ENCODE data around the gene MROH8.
"Not testable (repeated sequence)": the region's sequence is repeated elsewhere in the genome, so short reads cannot be mapped to it uniquely, and the experiment has no call there.

Gene MROH8

DNA sequence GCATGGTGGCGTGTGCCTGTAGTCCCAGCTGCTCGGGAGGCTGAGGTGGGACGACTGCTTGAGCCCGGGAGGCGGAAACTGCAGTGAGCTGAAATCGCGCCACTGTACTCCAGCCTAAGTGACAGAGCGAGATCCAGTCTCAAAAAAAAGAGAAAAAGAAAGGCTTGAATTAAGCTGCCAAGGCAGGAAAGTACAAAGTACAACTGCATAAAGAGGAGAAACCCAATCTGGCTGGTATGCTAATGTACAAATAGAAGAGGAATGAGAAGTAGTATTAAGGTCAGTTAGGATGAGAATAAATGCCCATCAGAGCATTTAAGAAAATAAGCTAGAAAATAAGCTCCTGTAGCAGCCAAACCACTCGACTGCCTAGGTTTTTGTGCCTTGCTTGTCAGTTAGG lies 23.4 kb downstream of the MROH8 start:
- DNase-seq (ENCODE audit: low read depth in 1 of 2, low spot score in 1 of 2), result no peak

DNA sequence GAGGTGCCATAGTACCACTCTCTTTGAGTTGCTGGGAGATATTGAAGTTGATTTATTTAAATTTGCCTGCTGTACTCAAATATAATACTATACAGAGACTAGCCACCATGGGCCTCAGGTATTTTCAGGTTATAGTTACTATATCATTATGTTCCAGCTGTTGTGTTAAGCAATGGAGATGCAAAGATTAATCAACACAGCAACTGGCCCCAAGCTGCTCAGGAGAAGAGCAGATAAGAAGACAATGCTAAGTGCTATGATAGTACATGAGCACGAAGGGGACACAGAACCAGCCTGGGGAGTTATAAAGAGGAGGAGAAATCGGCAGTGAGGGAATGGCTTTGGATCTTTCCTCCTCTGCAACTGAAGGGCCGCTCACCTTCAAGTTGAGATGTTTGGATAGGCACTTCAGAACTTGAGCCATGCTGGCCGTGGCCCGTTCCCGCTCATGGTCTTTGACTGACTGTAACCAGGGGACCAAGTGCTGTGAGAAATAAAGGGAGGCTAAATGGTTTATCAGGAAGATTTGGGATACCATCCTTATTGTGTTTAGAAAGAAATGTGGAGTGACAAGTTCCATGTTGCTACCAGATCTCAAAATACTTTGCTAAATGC lies 24.6 kb downstream of the MROH8 start:
- DNase-seq (ENCODE audit: low read depth in 1 of 2, low spot score in 1 of 2), result no peak

DNA sequence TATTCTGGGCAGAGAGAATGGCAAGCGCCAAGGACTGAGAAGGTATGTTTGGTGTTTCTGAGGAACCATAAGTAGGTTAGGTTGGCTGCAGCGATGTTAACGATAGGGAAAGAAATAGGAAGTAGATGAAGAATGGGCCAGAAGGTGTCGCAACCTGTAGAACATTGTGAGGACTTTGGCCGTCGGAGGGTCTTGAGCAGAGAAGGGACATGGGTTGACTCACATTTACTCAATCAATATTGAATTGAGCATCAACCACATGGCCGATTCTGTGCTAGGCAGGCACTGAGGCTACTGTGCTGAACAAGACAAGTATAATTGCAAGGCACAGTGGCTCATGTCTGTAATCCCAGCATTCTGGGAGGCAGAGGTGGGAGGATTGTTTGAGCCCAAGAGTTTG lies 27.1 kb downstream of the MROH8 start:
- no peak for DNase-seq (ENCODE audit: low read depth in 1 of 2, low spot score in 1 of 2)

DNA sequence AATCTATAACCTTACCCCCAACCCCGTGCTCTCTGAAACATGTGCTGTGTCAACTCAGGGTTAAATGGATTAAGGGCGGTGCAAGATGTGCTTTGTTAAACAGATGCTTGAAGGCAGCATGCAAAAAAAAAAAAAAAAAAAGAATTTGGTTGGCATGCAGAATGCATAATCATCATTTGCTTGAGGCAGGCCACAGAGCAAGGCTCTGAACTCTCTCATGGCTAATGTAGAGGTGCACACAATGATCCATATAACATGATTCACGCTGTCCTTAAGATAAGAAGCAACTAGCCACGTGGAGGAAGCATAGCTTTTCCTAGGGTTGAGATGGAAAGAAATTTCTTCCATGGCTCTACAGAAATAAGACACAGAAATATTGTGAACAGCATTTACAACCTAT lies 27.8 kb downstream of the MROH8 start:
- DNase-seq (ENCODE audit: low read depth in 1 of 2, low spot score in 1 of 2), result no peak

DNA sequence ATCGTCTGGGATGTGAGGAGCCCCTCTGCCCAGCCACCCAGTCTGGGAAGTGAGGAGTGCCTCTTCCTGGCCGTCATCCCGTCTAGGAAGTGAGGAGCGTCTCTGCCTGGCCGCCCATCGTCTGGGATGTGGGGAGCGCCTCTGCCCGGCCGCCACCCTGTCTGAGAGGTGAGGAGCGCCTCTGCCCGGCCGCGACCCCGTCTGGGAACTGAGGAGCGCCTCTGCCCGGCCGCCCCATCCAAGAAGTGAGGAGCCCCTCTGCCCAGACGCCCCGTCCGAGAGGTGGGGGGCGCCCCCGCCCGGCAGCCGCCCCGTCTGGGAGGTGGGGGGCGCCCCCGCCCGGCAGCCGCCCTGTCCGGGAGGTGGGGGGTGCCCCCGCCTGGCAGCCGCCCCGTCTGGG lies 28.5 kb downstream of the MROH8 start:
- not testable (repeated sequence) for DNase-seq (ENCODE audit: low read depth in 1 of 2, low spot score in 1 of 2)

DNA sequence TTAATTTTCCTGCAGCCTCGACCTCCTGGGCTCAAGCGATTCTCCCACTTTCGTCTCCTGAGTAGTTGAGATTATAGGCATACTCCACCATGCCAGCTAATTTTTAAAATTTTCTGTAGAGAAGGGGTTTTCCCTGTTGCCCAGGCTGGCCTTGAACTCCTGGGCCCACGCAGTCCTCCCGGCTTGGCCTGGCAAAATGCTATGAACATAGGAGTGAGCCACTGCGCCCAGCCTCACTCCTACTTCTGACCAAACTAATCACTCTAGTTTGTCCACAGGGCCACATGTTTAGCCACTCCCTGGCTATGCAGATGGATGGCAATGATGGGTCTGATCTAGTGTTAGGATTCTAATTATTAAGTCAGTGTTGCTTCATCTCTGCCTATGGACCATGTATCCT lies 32.1 kb downstream of the MROH8 start:
- DNase-seq (ENCODE audit: low read depth in 1 of 2, low spot score in 1 of 2), result no peak

DNA sequence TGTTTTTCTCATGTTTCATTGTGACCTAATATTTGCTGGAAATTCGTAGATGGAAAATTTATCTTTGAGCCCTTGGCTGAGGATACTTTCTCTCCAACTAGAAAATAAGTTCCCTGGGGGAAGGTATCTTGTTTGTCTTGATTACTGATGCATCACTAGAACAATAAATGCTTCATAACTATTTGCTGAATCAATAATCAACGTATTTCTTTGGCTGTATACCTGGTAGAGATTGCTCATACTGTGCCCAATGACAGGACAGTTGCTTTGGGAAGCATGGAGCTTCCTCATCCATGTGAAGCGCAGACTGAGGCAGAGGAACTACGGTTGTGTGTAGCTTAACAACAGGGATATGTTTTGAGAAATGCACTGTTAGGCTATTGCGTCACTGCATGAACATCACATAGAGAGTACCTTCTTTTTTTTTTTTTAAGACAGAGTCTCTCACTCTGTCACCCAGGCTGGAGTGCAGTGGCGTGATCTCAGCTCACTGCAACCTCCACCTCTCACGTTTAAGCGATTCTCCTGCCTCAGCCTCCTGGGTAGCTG lies 34.4 kb downstream of the MROH8 start:
- DNase-seq (ENCODE audit: low read depth in 1 of 2, low spot score in 1 of 2), result no peak

DNA sequence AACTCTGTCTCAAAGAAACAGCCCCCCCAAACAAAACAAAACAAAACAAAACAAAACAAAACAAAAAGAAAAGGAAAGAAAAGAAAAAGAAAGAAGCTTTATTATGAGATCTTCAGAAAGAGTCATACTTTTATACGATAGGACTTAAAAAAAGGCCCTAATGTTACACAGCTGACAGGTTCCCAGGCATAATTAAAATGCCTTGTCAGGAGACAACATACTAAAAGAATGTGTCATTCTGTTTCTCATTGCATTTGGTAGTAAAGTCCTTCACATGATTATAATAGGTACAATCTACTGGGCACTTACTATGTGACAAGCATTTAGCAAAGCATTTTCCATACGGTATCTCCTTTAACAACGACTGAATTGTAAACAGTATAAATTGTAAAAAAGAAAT lies 36.6 kb downstream of the MROH8 start:
- DNase-seq (ENCODE audit: low read depth in 1 of 2, low spot score in 1 of 2), result no peak

DNA sequence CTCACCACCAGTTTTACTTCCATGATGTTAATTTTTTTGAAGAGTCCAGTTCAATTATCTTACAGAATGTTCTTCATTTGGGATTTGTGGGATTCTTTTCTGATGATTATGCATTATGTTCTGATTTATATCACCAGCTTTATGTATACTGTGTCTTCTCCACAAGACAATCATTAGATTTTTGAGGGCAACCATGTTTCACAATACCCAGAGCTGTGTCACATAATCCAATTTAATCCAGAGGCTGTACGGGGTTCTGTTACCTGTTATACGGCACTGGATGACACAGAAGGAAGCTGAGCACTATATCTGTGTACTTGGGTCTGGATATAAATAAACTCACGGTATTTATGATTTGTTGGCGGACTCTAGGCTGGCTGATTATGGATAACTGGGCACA lies 41.8 kb downstream of the MROH8 start:
- DNase-seq (ENCODE audit: low read depth in 1 of 2, low spot score in 1 of 2), result no peak

DNA sequence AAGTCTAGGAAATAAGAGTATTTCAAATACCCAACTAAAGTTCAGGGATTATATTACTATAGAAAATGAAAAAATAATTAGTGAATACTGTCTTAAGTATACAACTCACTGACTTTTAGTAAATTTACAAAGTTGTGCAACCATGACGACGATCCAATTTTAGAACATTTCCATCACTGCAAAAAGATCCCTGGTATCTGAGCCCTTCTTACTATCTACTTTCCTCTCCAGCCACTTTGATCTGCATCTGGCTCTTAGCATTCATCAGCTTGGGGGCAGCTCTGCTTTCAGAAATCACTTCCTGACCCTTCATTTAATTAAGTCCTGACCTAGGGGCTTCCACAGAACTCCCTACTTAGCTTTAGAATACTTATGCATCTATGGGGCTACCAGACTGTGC lies 45.4 kb downstream of the MROH8 start:
- DNase-seq (ENCODE audit: low read depth in 1 of 2, low spot score in 1 of 2), result no peak

DNA sequence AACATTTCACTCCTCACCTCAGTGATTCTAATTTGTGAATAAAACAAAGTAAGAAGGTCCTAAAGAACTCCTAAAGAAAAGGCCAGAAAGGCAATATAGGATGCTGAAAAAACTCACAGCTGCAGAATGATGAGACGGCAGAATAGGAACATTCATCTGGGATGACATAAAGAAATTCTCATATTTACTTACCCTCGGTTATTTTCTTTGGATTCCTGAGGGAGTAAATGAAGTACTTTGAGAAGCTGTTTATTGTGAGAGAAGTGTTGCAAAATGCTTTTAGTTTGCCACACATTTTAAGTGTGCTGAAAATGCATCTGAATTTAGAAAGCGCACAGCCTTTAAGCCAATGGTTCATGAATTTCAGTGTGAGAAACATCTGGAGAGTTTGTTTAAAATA lies 47.9 kb downstream of the MROH8 start:
- DNase-seq (ENCODE audit: low read depth in 1 of 2, low spot score in 1 of 2), result no peak

DNA sequence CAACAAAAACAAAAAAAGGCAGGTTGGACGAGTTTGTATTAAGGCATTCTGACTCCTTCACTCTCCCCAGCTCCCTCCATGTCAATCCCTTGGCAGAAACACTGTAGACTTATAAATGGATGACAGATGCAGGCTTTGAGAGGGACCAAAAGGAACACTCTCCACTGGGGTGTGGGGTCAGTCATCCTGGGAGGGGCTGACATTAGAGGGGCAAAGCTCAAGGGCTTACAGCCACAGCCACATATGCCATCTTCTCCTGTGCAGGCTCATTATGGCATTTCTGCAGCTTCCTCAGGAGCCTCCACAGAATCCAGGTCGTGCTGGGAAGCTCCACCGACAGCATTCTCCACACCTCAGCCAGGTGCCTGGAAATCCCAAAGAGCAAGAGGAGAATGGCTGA lies 50.5 kb downstream of the MROH8 start:
- no peak for DNase-seq (ENCODE audit: low read depth in 1 of 2, low spot score in 1 of 2)

DNA sequence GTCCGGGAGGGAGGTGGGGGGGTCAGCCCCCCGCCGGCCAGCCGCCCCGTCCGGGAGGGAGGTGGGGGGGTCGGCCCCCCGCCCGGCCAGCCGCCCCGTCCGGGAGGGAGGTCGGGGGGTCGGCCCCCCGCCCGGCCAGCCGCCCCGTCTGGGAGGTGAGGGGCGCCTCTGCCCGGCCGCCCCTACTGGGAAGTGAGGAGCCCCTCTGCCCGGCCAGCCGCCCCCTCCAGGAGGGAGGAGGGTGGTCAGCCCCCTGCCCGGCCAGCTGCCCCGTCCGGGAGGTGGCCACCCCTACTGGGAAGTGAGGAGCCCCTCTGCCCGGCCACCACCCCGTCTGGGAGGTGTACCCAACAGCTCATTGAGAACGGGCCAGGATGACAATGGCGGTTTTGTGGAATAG lies 53.1 kb downstream of the MROH8 start:
- not testable (repeated sequence) for DNase-seq (ENCODE audit: low read depth in 1 of 2, low spot score in 1 of 2)

DNA sequence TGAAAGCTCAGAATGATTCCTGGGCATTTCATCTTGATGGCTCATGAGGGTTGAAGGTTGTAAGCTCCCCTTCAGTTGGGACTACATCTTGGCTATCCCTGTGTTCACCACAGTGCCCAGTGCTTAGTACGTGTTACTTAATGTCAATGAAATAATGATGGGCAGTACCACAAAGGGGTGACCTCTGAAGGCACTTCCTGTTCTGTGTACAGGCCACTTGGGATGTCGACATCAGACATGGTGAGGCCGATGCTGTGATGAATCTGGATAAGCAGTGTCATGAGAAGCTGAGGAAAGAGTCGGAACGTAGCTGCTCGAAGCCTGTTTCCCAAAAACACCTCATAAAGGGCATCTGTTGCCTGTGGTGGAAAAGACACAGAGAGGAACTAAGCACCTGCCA lies 55.9 kb downstream of the MROH8 start:
- no peak for DNase-seq (ENCODE audit: low read depth in 1 of 2, low spot score in 1 of 2)

DNA sequence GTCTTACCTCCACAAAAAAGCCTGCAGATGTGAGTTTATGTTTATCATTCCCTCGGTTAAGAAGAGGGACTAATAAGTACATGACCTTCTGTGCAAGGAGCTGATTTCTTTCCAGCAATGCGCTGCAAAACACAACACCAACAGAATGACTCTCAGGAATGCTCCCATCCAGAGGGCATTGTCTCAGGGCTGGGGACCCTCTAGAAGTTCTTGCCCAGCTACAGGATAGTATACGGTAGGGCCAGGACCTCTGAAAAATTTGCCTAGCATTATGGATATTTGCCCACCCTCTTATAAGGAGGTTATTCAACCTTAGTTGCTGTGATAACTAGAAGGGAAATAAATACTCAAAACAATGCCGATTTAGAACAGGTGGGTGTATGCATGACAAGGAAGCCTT lies 58.9 kb downstream of the MROH8 start:
- no peak for DNase-seq (ENCODE audit: low read depth in 1 of 2, low spot score in 1 of 2)

DNA sequence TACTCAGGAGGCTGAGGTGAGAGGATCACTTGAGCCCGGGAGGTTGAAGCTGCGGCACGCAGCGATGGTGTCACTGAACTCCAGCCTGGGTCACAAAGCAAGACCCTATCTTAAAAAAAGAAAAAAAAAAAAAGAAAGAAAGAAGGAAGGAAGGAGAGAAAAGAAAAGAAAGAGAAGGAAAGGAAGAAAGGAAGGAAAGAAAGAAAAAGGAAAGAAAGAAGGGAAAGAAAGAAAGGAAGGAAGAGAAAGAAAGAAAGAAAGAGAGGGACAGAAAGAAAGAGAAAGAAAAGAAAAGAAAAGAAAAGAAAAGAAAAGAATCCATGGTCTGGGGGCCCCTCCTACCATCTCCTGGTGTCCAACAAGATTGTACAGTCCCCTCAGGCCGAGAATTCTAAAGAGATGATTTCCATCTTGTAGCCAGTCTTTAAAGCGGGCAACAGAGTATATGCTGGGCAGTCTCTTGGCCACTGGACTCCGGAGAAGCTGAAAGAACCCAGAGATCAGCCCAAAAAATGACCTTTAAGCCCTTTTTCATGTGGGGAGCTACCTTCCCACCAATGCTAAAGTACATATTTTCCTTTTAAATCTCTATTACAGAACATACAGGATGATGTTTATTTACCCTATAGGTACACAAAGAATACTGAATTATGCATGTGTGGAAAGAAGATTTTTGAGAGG lies 59.9 kb downstream of the MROH8 start:
- DNase-seq (ENCODE audit: low read depth in 1 of 2, low spot score in 1 of 2), result no peak

DNA sequence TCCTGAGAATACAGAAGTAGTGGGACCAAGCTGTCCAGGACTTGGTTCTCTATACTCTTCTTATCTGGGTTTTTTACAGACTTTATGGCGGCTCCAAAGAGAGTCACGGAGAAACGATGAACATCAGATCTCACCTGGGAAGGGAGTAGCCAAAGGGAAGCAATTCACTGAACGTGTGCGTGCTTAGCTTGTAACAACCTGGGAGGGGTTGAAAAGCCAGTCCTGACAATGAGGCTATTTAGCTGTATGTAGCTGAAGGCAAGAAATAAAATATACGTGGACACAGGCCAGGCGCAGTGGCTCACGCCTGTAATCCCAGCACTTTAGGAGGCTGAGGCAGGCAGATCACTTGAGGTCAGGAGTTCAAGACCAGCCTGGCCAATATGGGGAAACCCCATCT lies 65.3 kb downstream of the MROH8 start:
- DNase-seq (ENCODE audit: low read depth in 1 of 2, low spot score in 1 of 2), result no peak

DNA sequence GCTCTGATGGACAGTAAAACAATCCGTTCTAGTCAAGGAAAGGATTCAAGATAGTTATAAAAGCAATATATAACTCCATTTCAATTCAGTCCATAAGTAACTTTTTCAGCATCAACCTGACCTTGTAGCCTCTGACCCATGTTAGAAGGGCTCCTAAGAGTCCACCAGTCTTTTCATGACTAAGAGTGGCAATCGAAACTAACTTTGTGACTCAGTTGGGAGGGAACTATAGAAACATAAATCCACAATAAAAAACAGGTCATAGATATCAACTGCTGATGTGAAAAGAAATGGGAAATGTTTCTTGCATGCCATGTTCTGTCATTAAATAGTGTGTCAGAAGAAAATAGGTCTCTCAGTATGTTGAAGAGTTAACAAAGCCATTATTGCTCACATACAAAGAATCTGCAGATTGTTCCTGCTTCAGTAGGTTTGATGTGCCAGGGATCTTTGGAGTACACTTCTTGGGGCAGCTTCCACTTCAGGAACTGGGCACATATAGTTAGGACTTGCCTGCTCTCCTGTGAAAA lies 67.4 kb downstream of the MROH8 start:
- DNase-seq (ENCODE audit: low read depth in 1 of 2, low spot score in 1 of 2), result no peak

DNA sequence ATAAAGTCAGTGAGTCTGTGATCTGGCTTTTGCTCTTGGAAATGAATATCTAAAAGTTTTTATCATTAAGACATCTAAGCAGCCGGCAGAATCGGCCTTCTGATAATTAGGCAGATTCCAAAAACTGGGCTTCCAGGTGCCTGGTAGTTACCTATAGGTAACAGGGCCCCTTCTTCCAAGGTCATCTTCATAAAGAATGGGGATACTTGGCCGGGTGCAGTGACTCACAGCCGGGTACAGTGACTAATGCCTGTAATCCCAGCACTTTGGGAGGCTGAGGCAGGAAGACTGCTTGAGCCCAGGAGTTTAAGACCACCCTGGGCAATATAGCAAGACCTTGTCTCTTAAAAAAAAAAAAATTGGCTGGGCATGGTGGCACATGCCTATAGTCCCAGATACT lies 70.7 kb downstream of the MROH8 start:
- no peak for DNase-seq (ENCODE audit: low read depth in 1 of 2, low spot score in 1 of 2)

DNA sequence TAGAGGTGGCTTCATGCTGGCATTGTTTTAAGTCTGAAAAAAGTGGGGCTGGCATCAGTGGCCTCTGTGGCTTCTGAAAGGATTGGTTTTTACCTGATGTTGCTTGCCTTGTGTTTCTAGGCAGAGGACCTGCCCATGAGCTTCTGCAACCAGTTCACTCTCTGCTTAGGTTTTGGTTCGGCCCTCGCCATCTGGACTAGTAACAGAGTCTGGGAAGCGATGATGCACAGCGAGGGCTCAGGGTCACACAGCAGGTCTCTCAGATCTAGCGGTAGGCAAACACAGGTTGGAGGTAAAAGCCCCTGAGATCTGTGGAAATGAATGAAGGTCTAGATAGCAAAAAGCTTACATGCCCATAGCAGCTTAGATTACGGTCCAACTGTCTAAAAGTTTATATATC lies 76.8 kb downstream of the MROH8 start:
- no peak for DNase-seq (ENCODE audit: low read depth in 1 of 2, low spot score in 1 of 2)

DNA sequence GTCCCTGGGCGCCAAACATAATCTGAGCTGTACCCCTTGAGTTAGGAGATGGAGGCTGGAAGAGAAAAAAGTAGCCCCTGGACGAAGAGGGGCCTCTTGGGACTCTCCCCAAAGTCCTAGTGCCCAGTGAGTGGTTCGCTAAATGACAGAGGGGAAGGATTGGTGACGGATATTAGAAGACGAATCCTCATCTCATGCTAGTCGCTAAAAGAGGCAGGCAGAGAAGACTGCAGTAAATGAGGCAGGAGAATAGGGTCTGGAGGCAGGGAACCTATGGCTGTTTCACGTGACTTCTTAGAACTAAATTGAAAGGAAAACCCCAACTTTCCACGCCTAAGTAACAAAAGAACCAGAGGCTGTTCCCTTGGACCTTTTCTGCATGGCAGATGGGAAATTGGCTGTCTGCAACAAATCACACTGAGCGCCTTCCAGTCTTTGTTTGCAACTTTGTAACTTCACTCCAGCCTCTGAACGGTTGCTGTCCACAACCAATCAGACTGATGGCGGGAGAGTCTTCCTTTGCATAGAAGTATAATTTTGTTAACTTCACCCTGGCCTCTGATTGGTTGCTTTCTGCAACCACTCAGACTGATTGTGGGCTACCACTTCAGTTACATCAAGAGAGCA lies 82.8 kb downstream of the MROH8 start:
- DNase-seq (ENCODE audit: low read depth in 1 of 2, low spot score in 1 of 2), result no peak

All from activated T-helper 1 cell treated with anti-CD3 and anti-CD28 coated beads, Interleukin-2, amount 50 U/mL, for 16 hours (primary cell).